ENCODE results near the gene SMC5.

SMC5 gene

DNA sequence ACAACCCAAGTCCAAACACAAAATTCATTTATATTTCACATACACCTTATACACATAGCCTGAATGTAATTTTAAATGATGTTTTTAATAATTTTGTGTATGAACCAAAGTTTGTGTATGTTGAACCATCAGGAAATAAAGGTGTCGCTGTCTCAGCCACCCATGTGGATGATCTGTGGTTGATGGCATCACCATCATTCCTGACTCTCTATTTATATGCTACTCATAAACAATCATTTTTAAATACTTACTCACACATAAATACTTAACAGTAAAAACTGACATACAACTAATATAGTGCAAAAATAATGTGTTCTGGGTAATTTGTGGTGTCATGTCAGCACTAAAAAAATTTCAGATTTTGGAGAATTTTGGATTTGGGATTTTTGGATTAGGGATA, 38.4 kb downstream of the SMC5 start:
- Histone ChIP-seq H3K27ac (ENCODE audit: low read depth, low read length) (no peak overlapping the region), H3K18ac (ENCODE audit: low read length) (no peak overlapping the region), H3K4me2 (ENCODE audit: low read length) (no peak overlapping the region), H2BK12ac (ENCODE audit: low read length) (no peak overlapping the region), H3K23ac (ENCODE audit: low read length) (no peak overlapping the region), H3K14ac (ENCODE audit: low read length) (no peak overlapping the region), H3K79me1 (ENCODE audit: low read length) (no peaks in the 10 kb centered on the region), H3K27me3 (ENCODE audit: insufficient read depth, low read length) (no peaks in the 10 kb centered on the region), H3K9ac (ENCODE audit: low read length) (no peak overlapping the region), H3K4ac (ENCODE audit: low read depth, low read length) (no peak overlapping the region), H4K12ac (ENCODE audit: low read depth, low read length) (no peak overlapping the region), H2BK120ac (ENCODE audit: insufficient read depth, low read length, poor library complexity) (no peak overlapping the region), H4K91ac (ENCODE audit: low read depth, low read length) (no peak overlapping the region), H3K79me2 (ENCODE audit: control insufficient read depth, insufficient read depth, low read length, poor library complexity) (no peaks in the 10 kb centered on the region), H2AFZ (ENCODE audit: insufficient read depth, low read length, poor library complexity) (no peak overlapping the region), H3K4me1 (ENCODE audit: control insufficient read depth in 1 of 2, insufficient read depth in 2 of 2, low read length in 2 of 2) (no peaks in the 10 kb centered on the region), H3K9me3 (ENCODE audit: insufficient read depth, low read depth, low read length) (no peaks in the 10 kb centered on the region), H2BK5ac (ENCODE audit: low read depth, low read length, poor library complexity) (no peak overlapping the region), H2AK5ac (ENCODE audit: low read length) (no peak overlapping the region), H4K8ac (ENCODE audit: low read depth, low read length) (no peak overlapping the region), H3K4me3 (ENCODE audit: low read depth, low read length) (no peak overlapping the region), H3K36me3 (ENCODE audit: control insufficient read depth in 1 of 2, insufficient read depth in 2 of 2, low read length in 2 of 2) (peaks cover 3% of the 10 kb centered on the region in 2 experiments)
- DNase-seq: no peak
- no CpG with 5 or more reads among the region's 1 CpG for WGBS (ENCODE audit: extremely low coverage, insufficient coverage, insufficient read length)

DNA sequence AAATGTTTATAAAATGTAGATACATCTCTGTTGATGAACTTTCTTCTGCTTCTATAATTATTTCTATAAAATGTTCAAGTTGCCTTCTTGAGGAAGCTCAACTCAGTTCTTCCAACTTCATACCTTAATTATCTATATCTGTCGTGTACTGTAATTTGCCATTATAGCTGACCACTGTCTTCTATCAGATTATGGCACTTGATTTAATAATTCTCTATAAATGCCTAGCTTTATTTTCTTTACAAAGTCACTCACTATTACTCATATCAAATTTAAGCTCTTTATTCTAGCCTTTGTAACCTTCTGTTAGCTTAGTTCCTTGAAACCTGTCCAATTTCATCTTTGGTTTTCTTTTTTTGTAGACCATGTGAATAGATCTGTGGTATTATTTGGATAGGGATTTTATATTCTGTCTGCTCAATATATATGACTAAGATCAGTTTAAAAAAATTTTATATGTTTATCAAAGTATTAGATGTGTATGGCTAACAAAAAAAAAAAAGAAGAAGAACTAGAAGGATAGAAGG, 39.5 kb downstream of the SMC5 start:
- Histone ChIP-seq H3K79me1 (ENCODE audit: low read length) (no peaks in the 10 kb centered on the region), H4K12ac (ENCODE audit: low read depth, low read length) (no peak overlapping the region), H3K23ac (ENCODE audit: low read length) (no peak overlapping the region), H3K4ac (ENCODE audit: low read depth, low read length) (no peak overlapping the region), H2AK5ac (ENCODE audit: low read length) (no peak overlapping the region), H3K36me3 (ENCODE audit: control insufficient read depth in 1 of 2, insufficient read depth in 2 of 2, low read length in 2 of 2) (peaks cover 4 to 5% of the 10 kb centered on the region in 2 experiments), H3K27ac (ENCODE audit: low read depth, low read length) (no peak overlapping the region), H3K18ac (ENCODE audit: low read length) (no peak overlapping the region), H2AFZ (ENCODE audit: insufficient read depth, low read length, poor library complexity) (no peak overlapping the region), H2BK120ac (ENCODE audit: insufficient read depth, low read length, poor library complexity) (no peak overlapping the region), H3K9me3 (ENCODE audit: insufficient read depth, low read depth, low read length) (no peaks in the 10 kb centered on the region), H3K14ac (ENCODE audit: low read length) (no peak overlapping the region), H3K79me2 (ENCODE audit: control insufficient read depth, insufficient read depth, low read length, poor library complexity) (no peaks in the 10 kb centered on the region), H4K8ac (ENCODE audit: low read depth, low read length) (no peak overlapping the region), H3K9ac (ENCODE audit: low read length) (no peak overlapping the region), H4K91ac (ENCODE audit: low read depth, low read length) (no peak overlapping the region), H3K4me3 (ENCODE audit: low read depth, low read length) (no peak overlapping the region), H3K27me3 (ENCODE audit: insufficient read depth, low read length) (no peaks in the 10 kb centered on the region), H2BK5ac (ENCODE audit: low read depth, low read length, poor library complexity) (no peak overlapping the region), H2BK12ac (ENCODE audit: low read length) (no peak overlapping the region), H3K4me1 (ENCODE audit: control insufficient read depth in 1 of 2, insufficient read depth in 2 of 2, low read length in 2 of 2) (no peaks in the 10 kb centered on the region), H3K4me2 (ENCODE audit: low read length) (no peak overlapping the region)
- no peak for DNase-seq
- WGBS (ENCODE audit: extremely low coverage, insufficient coverage, insufficient read length): no CpG with 5 or more reads among the region's 1 CpG

DNA sequence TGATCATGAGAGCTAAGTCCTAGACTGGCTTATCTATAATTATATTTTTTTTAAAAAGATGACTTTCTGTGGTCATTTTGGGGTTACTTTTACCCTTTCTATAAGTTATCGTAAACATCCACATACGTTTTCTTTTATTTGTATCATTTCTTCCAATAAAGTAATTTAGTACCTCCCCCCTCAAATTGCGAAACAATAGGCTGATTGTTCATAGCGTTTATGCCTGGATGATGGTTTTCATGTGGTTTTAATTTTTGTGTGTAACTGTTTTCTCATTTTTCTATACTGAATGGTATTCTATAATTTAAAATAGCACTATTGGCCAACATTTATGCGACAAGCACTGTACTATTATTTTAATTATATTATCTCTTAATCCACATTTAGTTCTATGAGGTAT, 44.5 kb downstream of the SMC5 start:
- no peak overlapping the region for H3K4me3 ChIP-seq (ENCODE audit: low read depth, low read length)
- no peak overlapping the region for H3K18ac ChIP-seq (ENCODE audit: low read length)
- H2AFZ ChIP-seq (ENCODE audit: insufficient read depth, low read length, poor library complexity): no peak overlapping the region
- no peak overlapping the region for H3K27ac ChIP-seq (ENCODE audit: low read depth, low read length)
- peaks cover 6 to 8% of the 10 kb centered on the region in 2 experiments for H3K36me3 ChIP-seq (ENCODE audit: control insufficient read depth in 1 of 2, insufficient read depth in 2 of 2, low read length in 2 of 2)
- H3K4me2 ChIP-seq (ENCODE audit: low read length): no peak overlapping the region
- no CpG with 5 or more reads among the region's 5 CpGs for WGBS (ENCODE audit: extremely low coverage, insufficient coverage, insufficient read length)
- H4K91ac ChIP-seq (ENCODE audit: low read depth, low read length): no peak overlapping the region
- H3K23ac ChIP-seq (ENCODE audit: low read length): no peak overlapping the region
- H3K27me3 ChIP-seq (ENCODE audit: insufficient read depth, low read length): no peaks in the 10 kb centered on the region
- no peaks in the 10 kb centered on the region for H3K79me2 ChIP-seq (ENCODE audit: control insufficient read depth, insufficient read depth, low read length, poor library complexity)
- no peaks in the 10 kb centered on the region for H3K9me3 ChIP-seq (ENCODE audit: insufficient read depth, low read depth, low read length)
- no peak overlapping the region for H4K8ac ChIP-seq (ENCODE audit: low read depth, low read length)
- H3K4me1 ChIP-seq (ENCODE audit: control insufficient read depth in 1 of 2, insufficient read depth in 2 of 2, low read length in 2 of 2): no peaks in the 10 kb centered on the region
- no peak overlapping the region for H4K12ac ChIP-seq (ENCODE audit: low read depth, low read length)
- no peak overlapping the region for H3K4ac ChIP-seq (ENCODE audit: low read depth, low read length)
- DNase-seq: no peak
- no peak overlapping the region for H3K9ac ChIP-seq (ENCODE audit: low read length)
- H2BK120ac ChIP-seq (ENCODE audit: insufficient read depth, low read length, poor library complexity): no peak overlapping the region
- H2AK5ac ChIP-seq (ENCODE audit: low read length): no peak overlapping the region
- no peak overlapping the region for H3K14ac ChIP-seq (ENCODE audit: low read length)
- H2BK5ac ChIP-seq (ENCODE audit: low read depth, low read length, poor library complexity): no peak overlapping the region
- no peak overlapping the region for H2BK12ac ChIP-seq (ENCODE audit: low read length)
- H3K79me1 ChIP-seq (ENCODE audit: low read length): no peaks in the 10 kb centered on the region

DNA sequence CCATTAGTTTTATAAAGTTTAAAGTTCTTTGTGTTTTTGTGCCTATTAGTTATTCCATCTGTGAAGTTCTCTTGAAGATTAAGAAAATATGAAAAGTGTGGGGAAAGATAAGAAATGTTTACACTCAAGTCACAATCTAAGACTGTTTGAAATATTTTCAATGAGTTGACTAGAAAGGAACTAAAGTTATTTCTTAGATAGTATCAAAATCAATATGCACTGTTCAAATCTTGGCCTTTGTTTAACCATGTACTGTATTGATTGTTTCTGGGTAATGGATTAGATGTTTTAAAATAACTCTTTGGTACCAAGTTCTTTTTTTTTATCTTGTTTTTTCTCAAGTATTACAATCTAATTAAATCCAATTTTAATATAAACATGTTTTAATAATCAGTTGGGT, 46.0 kb downstream of the SMC5 start:
- H3K79me1 ChIP-seq (ENCODE audit: low read length): no peaks in the 10 kb centered on the region
- H3K9me3 ChIP-seq (ENCODE audit: insufficient read depth, low read depth, low read length): no peaks in the 10 kb centered on the region
- no peak overlapping the region for H3K23ac ChIP-seq (ENCODE audit: low read length)
- H2AFZ ChIP-seq (ENCODE audit: insufficient read depth, low read length, poor library complexity): no peak overlapping the region
- H3K36me3 ChIP-seq (ENCODE audit: control insufficient read depth in 1 of 2, insufficient read depth in 2 of 2, low read length in 2 of 2): peaks cover 8 to 13% of the 10 kb centered on the region in 2 experiments
- H3K4me1 ChIP-seq (ENCODE audit: control insufficient read depth in 1 of 2, insufficient read depth in 2 of 2, low read length in 2 of 2): no peaks in the 10 kb centered on the region
- no peak overlapping the region for H3K18ac ChIP-seq (ENCODE audit: low read length)
- no peak overlapping the region for H3K4me2 ChIP-seq (ENCODE audit: low read length)
- no peak overlapping the region for H4K8ac ChIP-seq (ENCODE audit: low read depth, low read length)
- no peak overlapping the region for H4K91ac ChIP-seq (ENCODE audit: low read depth, low read length)
- H3K4me3 ChIP-seq (ENCODE audit: low read depth, low read length): no peak overlapping the region
- no peak overlapping the region for H2BK5ac ChIP-seq (ENCODE audit: low read depth, low read length, poor library complexity)
- H3K14ac ChIP-seq (ENCODE audit: low read length): no peak overlapping the region
- H3K9ac ChIP-seq (ENCODE audit: low read length): no peak overlapping the region
- no peak overlapping the region for H2BK12ac ChIP-seq (ENCODE audit: low read length)
- no peak overlapping the region for H3K4ac ChIP-seq (ENCODE audit: low read depth, low read length)
- H2BK120ac ChIP-seq (ENCODE audit: insufficient read depth, low read length, poor library complexity): no peak overlapping the region
- H3K27ac ChIP-seq (ENCODE audit: low read depth, low read length): no peak overlapping the region
- no peak overlapping the region for H4K12ac ChIP-seq (ENCODE audit: low read depth, low read length)
- no peak for DNase-seq
- H3K79me2 ChIP-seq (ENCODE audit: control insufficient read depth, insufficient read depth, low read length, poor library complexity): no peaks in the 10 kb centered on the region
- H3K27me3 ChIP-seq (ENCODE audit: insufficient read depth, low read length): no peaks in the 10 kb centered on the region
- H2AK5ac ChIP-seq (ENCODE audit: low read length): no peak overlapping the region
